Measurements from ENCODE around the gene PFDN5. TPM values are rescaled to one million over a fixed set of nuclear protein-coding genes. Genes with fewer than 3 reads are reported as not detected.
A peak's percentile ranks its signal among the peaks of the same experiment; 100 is the strongest.

PFDN5 gene
- total and polyA plus RNA-seq, 9 of the 15 experiments (the other 6 are each of a cell fraction or from before 2014, with no cell fraction given), result 361 to 1,636 (median 742) TPM

- peak; percentile 57; the same call in 1 of the 2 replicates for TF ChIP-seq PBX2 (CRISPR knock-in tag; IDR thresholded peaks at IDR 0.05; ENCODE audit: low read depth)
- TF ChIP-seq PBX2 (tag; conservative IDR thresholded peaks at IDR 0.05; ENCODE audit: low read depth), result peak; percentile 57
- TF ChIP-seq KLF13 (tag; IDR thresholded peaks at IDR 0.05; ENCODE audit: borderline replicate concordance, low read depth), result peak; percentile 51; the same call in 1 of the 2 replicates
- peak; percentile 63 for TF ChIP-seq CREB1 (IDR thresholded peaks at IDR 0.05)
- peak; percentile 77 for TF ChIP-seq CREB1 (CRISPR knock-in tag; IDR thresholded peaks at IDR 0.05)
- TF ChIP-seq HDAC1 (IDR thresholded peaks at IDR 0.05), result peak in 1 of 2 experiments; percentile 98; a peak in 3 of 4 replicates
- 0 out of 2 replicates have a peak, but pooled peaks have one; percentile 25 for TF ChIP-seq ELF4 (CRISPR knock-in tag; IDR thresholded peaks at IDR 0.05)
- TF ChIP-seq ZNF175 (CRISPR knock-in tag; IDR thresholded peaks at IDR 0.05; ENCODE audit: low read depth), result 0 out of 2 replicates have a peak, but pooled peaks have one; percentile 17
- TF ChIP-seq HDAC6 (IDR thresholded peaks at IDR 0.05; ENCODE audit: low read depth, low read length), result no peak
- no peak for TF ChIP-seq COPS2 (conservative IDR thresholded peaks at IDR 0.05)
- TF ChIP-seq PRMT5 (CRISPR knock-in tag; IDR thresholded peaks at IDR 0.05), result no peak
- TF ChIP-seq TEAD4 (IDR thresholded peaks at IDR 0.05; ENCODE audit: low read length), result peak; percentile 35; the same call in 1 of the 2 replicates
- no peak for TF ChIP-seq TEAD4 (CRISPR knock-in tag; IDR thresholded peaks at IDR 0.05; ENCODE audit: borderline replicate concordance)
- peak; percentile 40; the same call in 1 of the 2 replicates for TF ChIP-seq E2F3 (CRISPR knock-in tag; IDR thresholded peaks at IDR 0.05)
- TF ChIP-seq ID3 (CRISPR knock-in tag; IDR thresholded peaks at IDR 0.05), result no peak
- 0 out of 2 replicates have a peak, but pooled peaks have one; percentile 34 for TF ChIP-seq ID3 (tag; IDR thresholded peaks at IDR 0.05)
- peak; percentile 56 for TF ChIP-seq BRD9 (IDR thresholded peaks at IDR 0.05; ENCODE audit: low read depth, partially characterized antibody)
- peak; percentile 17 for TF ChIP-seq CHD4 (IDR thresholded peaks at IDR 0.05; ENCODE audit: insufficient read depth, insufficient replicate concordance, low read depth, low read length, poor library complexity, severe bottlenecking)
- peak; percentile 48; the same call in 1 of the 2 replicates for TF ChIP-seq VEZF1 (CRISPR knock-in tag; IDR thresholded peaks at IDR 0.05)
- 0 out of 2 replicates have a peak, but pooled peaks have one; percentile 21 for TF ChIP-seq NR1H2 (CRISPR knock-in tag; IDR thresholded peaks at IDR 0.05)
- peak; percentile 64 for TF ChIP-seq E2F8 (IDR thresholded peaks at IDR 0.05; ENCODE audit: low read depth, partially characterized antibody)
Observed at GRCh38 chr12:53267999-53268629, 27.2 kb upstream of the PFDN5 start, which contains the start of gene ESPL1 (continued).

Data from K562 (cell line).